Fibroblast of the aortic adventitia (primary cell): ENCODE measurements around the gene PI3. TPM values are rescaled to one million over a fixed set of nuclear protein-coding genes. Genes with fewer than 3 reads are reported as not detected.

ENCODE experiments used
- DNase-seq: peaks from one replicate; pipeline ENCODE4 v3.0.0-alpha.2; 2010; ENCODE audit warnings: low read depth
- H3K4me3 ChIP-seq: 2 replicates; pipeline ENCODE4 v1.5.1; 2011; ENCODE audit warnings: low read depth, mild to moderate bottlenecking, control low read depth, low read length, moderate library complexity
- total RNA-seq: library from RNA; depleted of rRNA; stranded (reverse); fragments of >200 nt; gene quantifications from 2 replicates; pipeline ENCODE4 v1.2.3, GENCODE V29; 2012; ENCODE audit warnings: low replicate concordance
- TF ChIP-seq, protein P1 (sequence below): IDR thresholded peaks from 2 replicates; pipeline ENCODE4 v1.5.1; 2011; ENCODE audit warnings: mild to moderate bottlenecking, low read length, control low read depth, inconsistent platforms; ENCODE audit not compliant: insufficient read depth

The PI3 gene
- total RNA-seq, 1 donor: not detected

DNA sequence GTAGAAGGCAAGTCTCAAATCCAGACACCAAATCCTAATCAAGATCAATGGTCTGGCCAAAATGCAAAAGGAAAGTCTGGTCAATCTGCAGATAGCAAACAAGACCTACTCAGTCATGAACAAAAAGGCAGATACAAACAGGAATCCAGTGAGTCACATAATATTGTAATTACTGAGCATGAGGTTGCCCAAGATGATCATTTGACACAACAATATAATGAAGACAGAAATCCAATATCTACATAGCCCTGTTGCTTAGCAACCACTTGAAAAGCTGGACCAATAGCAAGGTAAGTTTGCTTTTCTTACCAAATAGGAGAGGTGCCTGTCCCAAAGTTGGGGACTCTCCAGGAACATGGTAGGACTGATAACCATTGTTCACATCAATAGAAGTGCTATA, 48.4 kb downstream of the PI3 start:
- H3K4me3 ChIP-seq: no peak overlapping the region
- DNase-seq: no peak
- TF ChIP-seq, protein P1, sequence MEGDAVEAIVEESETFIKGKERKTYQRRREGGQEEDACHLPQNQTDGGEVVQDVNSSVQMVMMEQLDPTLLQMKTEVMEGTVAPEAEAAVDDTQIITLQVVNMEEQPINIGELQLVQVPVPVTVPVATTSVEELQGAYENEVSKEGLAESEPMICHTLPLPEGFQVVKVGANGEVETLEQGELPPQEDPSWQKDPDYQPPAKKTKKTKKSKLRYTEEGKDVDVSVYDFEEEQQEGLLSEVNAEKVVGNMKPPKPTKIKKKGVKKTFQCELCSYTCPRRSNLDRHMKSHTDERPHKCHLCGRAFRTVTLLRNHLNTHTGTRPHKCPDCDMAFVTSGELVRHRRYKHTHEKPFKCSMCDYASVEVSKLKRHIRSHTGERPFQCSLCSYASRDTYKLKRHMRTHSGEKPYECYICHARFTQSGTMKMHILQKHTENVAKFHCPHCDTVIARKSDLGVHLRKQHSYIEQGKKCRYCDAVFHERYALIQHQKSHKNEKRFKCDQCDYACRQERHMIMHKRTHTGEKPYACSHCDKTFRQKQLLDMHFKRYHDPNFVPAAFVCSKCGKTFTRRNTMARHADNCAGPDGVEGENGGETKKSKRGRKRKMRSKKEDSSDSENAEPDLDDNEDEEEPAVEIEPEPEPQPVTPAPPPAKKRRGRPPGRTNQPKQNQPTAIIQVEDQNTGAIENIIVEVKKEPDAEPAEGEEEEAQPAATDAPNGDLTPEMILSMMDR: no peak

Other genes starting within 250 kb of the PI3 start
- 7.0 and 29.3 TPM in 2 replicates for gene TOMM34, start 214.5 kb upstream of the PI3 start, total RNA-seq
- gene STK4, start 208.4 kb upstream of the PI3 start, total RNA-seq: 20.8 and 41.6 TPM in 2 replicates
- gene KCNS1, start 73.8 kb upstream of the PI3 start, total RNA-seq: 0.18 TPM in 1 of 2 replicates, not detected in the other
- gene WFDC5, start 59.7 kb upstream of the PI3 start, total RNA-seq: not detected in 2 replicates
- gene WFDC12, start 50.4 kb upstream of the PI3 start, total RNA-seq: not detected in 2 replicates
- not detected in 2 replicates for gene SEMG1, start 32.1 kb downstream of the PI3 start, total RNA-seq
- not detected in 2 replicates for gene SEMG2, start 46.5 kb downstream of the PI3 start, total RNA-seq
- gene SLPI, start 79.7 kb downstream of the PI3 start, total RNA-seq: 0.63 and 12.9 TPM in 2 replicates
- not detected in 2 replicates for gene RBPJL, start 131.9 kb downstream of the PI3 start, total RNA-seq
- not detected in 2 replicates for gene MATN4, start 133.4 kb downstream of the PI3 start, total RNA-seq
- gene SDC4, start 173.5 kb downstream of the PI3 start, total RNA-seq: 91.1 and 150 TPM in 2 replicates
- gene SYS1, start 188.3 kb downstream of the PI3 start, total RNA-seq: 27.9 and 29.4 TPM in 2 replicates
- 0.09 TPM in 1 of 2 replicates, not detected in the other for gene TP53TG5, start 203.4 kb downstream of the PI3 start, total RNA-seq
- 1.3 and 4.6 TPM in 2 replicates for gene DBNDD2, start 233.4 kb downstream of the PI3 start, total RNA-seq
- 19.9 and 67.4 TPM in 2 replicates for gene PIGT, start 241.2 kb downstream of the PI3 start, total RNA-seq